Activated CD8-positive, alpha-beta T cell treated with anti-CD3 and anti-CD28 coated beads, Interleukin-2, amount 10 ng/mL, durations not matched to agents 7 days and 5 days (primary cell): ENCODE data around the gene TNFRSF6B. TPM values are rescaled to one million over a fixed set of nuclear protein-coding genes. Genes with fewer than 3 reads are reported as not detected.
"Not testable (repeated sequence)": the region's sequence is repeated elsewhere in the genome, so short reads cannot be mapped to it uniquely, and the experiment has no call there.

Experiments
- ATAC-seq: fragments of 150-1000 bp; cut with Tn5 transposase; one replicate; pipeline ENCODE4 v1.10.0; 2021; ENCODE audit warnings: moderate library complexity
- CTCF ChIA-PET: fragments of 350-600 bp; sonication (Branson Sonifier 250); formaldehyde crosslinking; loops from one replicate; lab custom pipeline; 2021; ENCODE audit warnings: antibody characterized with exemption; lab: Charles Lee
- POLR2A ChIA-PET: fragments of 350-600 bp; sonication (Branson Sonifier 250); formaldehyde crosslinking; loops from one replicate; lab custom pipeline; 2021; ENCODE audit warnings: antibody characterized with exemption; lab: Charles Lee
- DNase-seq: peaks from one replicate; pipeline ENCODE4 v3.0.0-alpha.2; 2020
- H3K27ac Mint-ChIP-seq: one replicate; pipeline ENCODE4 v1.8.0; 2021; ENCODE audit warnings: mild to moderate bottlenecking, mixed read lengths
- H3K27me3 Mint-ChIP-seq: one replicate; pipeline ENCODE4 v1.8.0; 2021; ENCODE audit warnings: low read depth, mixed read lengths
- H3K36me3 Mint-ChIP-seq: one replicate; pipeline ENCODE4 v1.8.0; 2021; ENCODE audit warnings: low read depth, mixed read lengths
- H3K4me1 Mint-ChIP-seq: one replicate; pipeline ENCODE4 v1.8.0; 2021; ENCODE audit warnings: low read depth, mixed read lengths
- H3K4me3 Mint-ChIP-seq: one replicate; pipeline ENCODE4 v1.8.0; 2021; ENCODE audit warnings: mild to moderate bottlenecking, mixed read lengths
- H3K9me3 Mint-ChIP-seq: one replicate; pipeline ENCODE4 v1.8.0; 2022; ENCODE audit warnings: mixed read lengths; ENCODE audit not compliant: insufficient read depth
- total RNA-seq, 2 experiments: library from RNA; stranded (reverse); gene quantifications; one replicate each; pipeline ENCODE4 v1.2.3, GENCODE V29; 2021

Gene TNFRSF6B
- total RNA-seq, 2 experiments from 2014 or later = not detected

GRCh38 chr20:63664143-63664851 is 32.2 kb upstream of the TNFRSF6B start:
- POLR2A ChIA-PET = no interaction called here
- Mint-ChIP-seq H3K36me3 (peaks cover 27% of the 10 kb centered on the region), H3K4me1 (peaks cover 6% of the 10 kb centered on the region), H3K4me3 (no peak overlapping the region), H3K27ac (no peak overlapping the region), H3K27me3 (no peaks in the 10 kb centered on the region), H3K9me3 (no peaks in the 10 kb centered on the region)
- ATAC-seq = no peak
- DNase-seq = no peak
- CTCF ChIA-PET = no interaction called here

- Mint-ChIP-seq H3K4me3 (no peak overlapping the region), H3K27ac (no peak overlapping the region), H3K9me3 (no peaks in the 10 kb centered on the region), H3K27me3 (no peaks in the 10 kb centered on the region), H3K36me3 (peaks cover 29% of the 10 kb centered on the region), H3K4me1 (no peaks in the 10 kb centered on the region)
- ATAC-seq (no peak), DNase-seq (no peak)
- CTCF ChIA-PET = no interaction called here
- POLR2A ChIA-PET = no interaction called here
These were observed 31.4 kb upstream of the TNFRSF6B start for GRCh38 chr20:63664861-63665594.

- Mint-ChIP-seq H3K4me3 (no peak overlapping the region), H3K27me3 (no peaks in the 10 kb centered on the region), H3K9me3 (no peaks in the 10 kb centered on the region), H3K4me1 (no peaks in the 10 kb centered on the region), H3K36me3 (peaks cover 28% of the 10 kb centered on the region), H3K27ac (no peak overlapping the region)
- no peak for ATAC-seq
- no peak for DNase-seq
- CTCF ChIA-PET = interaction anchor here (1.4 kb wide), 1 partner anchor 8 kb away, joined by 3 read pairs; the partner anchor contains the start of gene RTEL1
- POLR2A ChIA-PET = no interaction called here
These were observed 30.7 kb upstream of the TNFRSF6B start for GRCh38 chr20:63665708-63666107.

- Mint-ChIP-seq H3K4me3 (no peak overlapping the region), H3K4me1 (no peaks in the 10 kb centered on the region), H3K36me3 (peaks cover 26% of the 10 kb centered on the region), H3K27ac (no peak overlapping the region), H3K9me3 (no peaks in the 10 kb centered on the region), H3K27me3 (no peaks in the 10 kb centered on the region)
- ChIA-PET CTCF (no interaction called here), POLR2A (interaction anchor here (0.6 kb wide), 1 partner anchor 10 kb away, joined by 3 read pairs; no protein-coding TSS in a partner anchor)
- no peak for DNase-seq
- no peak for ATAC-seq
These were observed 28.6 kb upstream of the TNFRSF6B start for GRCh38 chr20:63667858-63668257.

- Mint-ChIP-seq H3K4me1 (no peaks in the 10 kb centered on the region), H3K27me3 (no peaks in the 10 kb centered on the region), H3K27ac (no peak overlapping the region), H3K9me3 (no peaks in the 10 kb centered on the region), H3K4me3 (no peak overlapping the region), H3K36me3 (peaks cover 26% of the 10 kb centered on the region)
- ChIA-PET CTCF (interaction anchor here (1.0 kb wide), 1 partner anchor 118 kb away, joined by 3 read pairs; no protein-coding TSS in a partner anchor), POLR2A (interaction anchor here (0.6 kb wide), 1 partner anchor 11 kb away, joined by 3 read pairs; no protein-coding TSS in a partner anchor)
- DNase-seq (no peak), ATAC-seq (no peak)
These were observed 28.1 kb upstream of the TNFRSF6B start for GRCh38 chr20:63668351-63668750.

DNA sequence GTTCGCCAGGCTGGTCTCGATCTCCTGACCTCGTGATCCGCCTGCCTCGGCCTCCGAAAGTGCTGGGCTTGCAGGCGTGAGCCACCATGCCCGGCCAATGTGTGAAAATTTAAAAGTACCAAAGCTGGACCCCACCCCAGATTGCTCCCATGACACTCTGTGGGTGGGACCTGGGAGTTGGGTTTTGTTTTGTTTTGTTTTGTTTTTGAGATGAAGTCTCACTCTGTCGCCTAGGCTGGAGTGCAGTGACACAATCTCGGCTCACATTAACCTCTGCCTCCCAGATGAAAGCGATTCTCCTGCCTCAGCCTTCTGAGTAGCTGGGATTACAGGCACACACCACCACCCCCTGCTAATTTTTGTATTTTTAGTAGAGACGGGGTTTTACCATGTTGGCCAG is 24.8 kb upstream of the TNFRSF6B start:
- POLR2A ChIA-PET, DNase-seq, CTCF ChIA-PET, H3K27ac Mint-ChIP-seq, H3K27me3 Mint-ChIP-seq, H3K9me3 Mint-ChIP-seq, H3K4me1 Mint-ChIP-seq, H3K4me3 Mint-ChIP-seq, ATAC-seq: not testable (repeated sequence)
- peaks cover 32% of the 10 kb centered on the region for H3K36me3 Mint-ChIP-seq

DNA sequence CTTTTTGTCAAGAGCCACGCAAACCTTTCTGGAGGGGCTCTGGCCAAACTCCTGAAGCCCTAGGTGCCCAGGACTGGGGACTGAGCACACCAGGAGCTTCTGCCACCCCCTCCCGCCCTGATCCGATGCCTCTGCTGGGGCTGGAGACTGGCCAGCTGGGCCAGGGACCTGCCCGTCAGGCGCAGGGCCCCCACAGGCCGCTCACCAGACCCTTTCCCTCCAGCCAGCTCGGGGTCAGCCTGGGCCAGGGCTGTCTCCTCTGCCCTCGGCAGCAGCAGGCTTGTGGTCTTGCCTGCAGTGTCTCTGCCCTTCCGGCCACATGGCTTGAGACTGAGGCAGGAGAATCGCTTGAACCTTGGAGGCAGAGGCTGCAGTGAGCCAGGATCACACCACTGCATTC is 23.8 kb upstream of the TNFRSF6B start:
- Mint-ChIP-seq H3K36me3 (peaks cover 34% of the 10 kb centered on the region), H3K9me3 (no peaks in the 10 kb centered on the region), H3K27ac (no peak overlapping the region), H3K27me3 (no peaks in the 10 kb centered on the region), H3K4me1 (no peaks in the 10 kb centered on the region), H3K4me3 (no peak overlapping the region)
- no peak for ATAC-seq
- CTCF ChIA-PET = no interaction called here
- POLR2A ChIA-PET = no interaction called here
- DNase-seq = no peak

GRCh38 chr20:63673951-63674350 is 22.5 kb upstream of the TNFRSF6B start:
- peaks cover 32% of the 10 kb centered on the region for H3K36me3 Mint-ChIP-seq
- no peaks in the 10 kb centered on the region for H3K9me3 Mint-ChIP-seq
- H3K4me3 Mint-ChIP-seq = no peak overlapping the region
- H3K27ac Mint-ChIP-seq = no peak overlapping the region
- DNase-seq = no peak
- ChIA-PET POLR2A (no interaction called here), CTCF (no interaction called here)
- no peak for ATAC-seq
- no peaks in the 10 kb centered on the region for H3K27me3 Mint-ChIP-seq
- no peaks in the 10 kb centered on the region for H3K4me1 Mint-ChIP-seq

DNA sequence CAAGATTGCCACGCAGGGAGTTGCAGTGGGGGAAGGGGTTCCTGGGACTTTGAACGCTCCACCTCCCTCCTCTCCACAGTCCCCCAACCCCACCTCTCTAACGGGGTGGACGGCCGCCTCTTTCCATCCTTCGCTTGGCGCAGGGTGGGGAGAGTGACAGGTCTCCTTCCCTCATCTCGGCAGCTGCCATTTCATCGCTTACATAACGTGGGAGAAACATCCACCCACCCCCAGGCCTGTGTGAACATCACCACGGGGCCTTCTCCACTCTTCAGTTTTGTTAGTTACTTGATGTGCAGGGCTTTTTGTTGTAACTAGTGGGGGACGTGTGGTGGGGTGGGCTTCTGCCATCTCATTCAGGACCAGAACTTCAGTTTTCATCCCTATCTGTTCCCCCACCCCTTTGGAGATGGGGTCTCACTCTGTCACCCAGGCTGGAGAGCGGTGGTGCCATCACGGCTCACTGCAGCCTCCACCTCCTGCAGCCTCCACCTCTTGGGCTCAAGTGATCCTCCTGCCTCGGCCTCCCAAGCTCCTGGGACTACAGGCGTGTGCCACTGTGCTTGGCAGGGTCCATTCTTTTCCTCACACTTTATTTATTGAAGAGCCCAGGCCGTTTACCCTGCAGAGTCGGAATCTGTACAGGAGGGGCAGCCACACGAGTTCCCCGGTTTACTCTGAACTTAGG is 20.6 kb upstream of the TNFRSF6B start:
- Mint-ChIP-seq H3K4me3 (no peak overlapping the region), H3K4me1 (no peaks in the 10 kb centered on the region), H3K36me3 (peaks cover 27% of the 10 kb centered on the region), H3K27me3 (no peaks in the 10 kb centered on the region), H3K9me3 (no peaks in the 10 kb centered on the region), H3K27ac (no peak overlapping the region)
- CTCF ChIA-PET = no interaction called here
- ATAC-seq (no peak), DNase-seq (no peak)
- POLR2A ChIA-PET = no interaction called here

DNA sequence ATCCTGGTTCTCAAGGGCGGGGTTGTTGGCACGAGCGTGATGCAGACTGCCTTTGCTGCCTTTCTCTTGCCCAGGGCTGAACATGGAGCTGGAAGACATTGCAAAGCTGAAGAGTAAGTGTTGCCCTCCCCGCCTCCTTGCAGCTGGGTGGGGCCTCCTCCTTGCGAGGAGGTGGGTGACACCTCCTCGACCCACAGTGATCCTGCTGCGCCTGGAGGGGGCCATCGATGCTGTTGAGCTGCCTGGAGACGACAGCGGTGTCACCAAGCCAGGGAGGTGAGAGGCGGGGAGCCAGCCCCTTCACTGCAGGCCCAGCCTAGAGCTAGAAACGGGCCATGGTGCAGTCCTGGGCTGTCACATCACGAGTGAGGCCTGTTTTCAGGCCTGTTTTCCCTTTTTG is 18.4 kb upstream of the TNFRSF6B start:
- no peaks in the 10 kb centered on the region for H3K9me3 Mint-ChIP-seq
- no peak for ATAC-seq
- POLR2A ChIA-PET = no interaction called here
- H3K4me1 Mint-ChIP-seq = no peaks in the 10 kb centered on the region
- no peaks in the 10 kb centered on the region for H3K27me3 Mint-ChIP-seq
- H3K4me3 Mint-ChIP-seq = no peak overlapping the region
- peaks cover 23% of the 10 kb centered on the region for H3K36me3 Mint-ChIP-seq
- H3K27ac Mint-ChIP-seq = no peak overlapping the region
- CTCF ChIA-PET = no interaction called here
- DNase-seq = no peak

DNA sequence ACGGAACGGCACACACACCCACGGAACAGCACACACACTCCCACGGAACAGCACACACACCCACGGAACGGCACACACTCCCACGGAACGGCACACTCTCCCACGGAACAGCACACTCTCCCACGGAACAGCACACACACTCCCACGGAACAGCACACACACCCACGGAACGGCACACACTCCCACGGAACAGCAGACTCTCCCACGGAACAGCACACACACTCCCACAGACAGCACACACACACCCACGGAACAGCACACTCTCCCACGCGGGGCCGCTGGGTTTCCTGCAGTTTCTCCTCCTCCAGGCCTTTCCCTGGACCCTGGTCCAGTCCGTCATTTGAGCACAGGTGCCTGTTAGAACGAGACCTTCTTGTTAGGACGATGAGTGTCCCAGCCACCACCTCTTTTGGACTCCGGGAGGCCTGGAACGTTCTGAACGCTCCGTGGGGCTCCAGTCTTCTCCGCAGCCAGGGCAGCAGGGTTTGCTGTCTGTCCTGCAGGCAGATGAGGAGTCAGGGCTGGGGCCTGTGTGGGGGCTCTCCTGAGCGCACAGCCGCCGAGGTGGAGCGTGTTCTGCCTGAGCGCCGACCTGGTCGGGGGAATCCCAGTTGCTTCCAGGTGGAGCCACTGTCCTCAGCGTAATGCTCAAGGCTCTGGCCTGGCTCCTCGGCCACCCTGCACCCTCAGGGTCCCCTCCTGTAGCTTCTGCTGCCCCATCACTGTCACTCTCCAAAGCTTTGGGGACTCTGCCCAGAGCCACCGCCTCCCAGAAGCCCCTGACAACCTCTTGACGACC is 17.6 kb upstream of the TNFRSF6B start:
- Mint-ChIP-seq H3K27me3 (no peaks in the 10 kb centered on the region), H3K27ac (no peak overlapping the region), H3K36me3 (peaks cover 20% of the 10 kb centered on the region), H3K4me1 (no peaks in the 10 kb centered on the region), H3K9me3 (no peaks in the 10 kb centered on the region), H3K4me3 (no peak overlapping the region)
- POLR2A ChIA-PET = no interaction called here
- ATAC-seq = no peak
- no peak for DNase-seq
- CTCF ChIA-PET = no interaction called here
